GM10266 (cell line): ENCODE results near the gene ENTPD2.

ENCODE experiments used
- DNase-seq: peaks from one replicate; pipeline ENCODE4 v3.0.0; 2012; ENCODE audit errors: extremely low spot score
- CTCF ChIP-seq: IDR thresholded peaks from 2 replicates; pipeline ENCODE4 v1.5.1; 2012; ENCODE audit warnings: mild to moderate bottlenecking, low read depth; ENCODE audit not compliant: control insufficient read depth, insufficient read depth; ENCODE audit errors: missing control alignments

The ENTPD2 gene

GRCh38 chr9:137023583-137023991 lies 30.3 kb downstream of the ENTPD2 start:
- DNase-seq, result no peak
- no peak for TF ChIP-seq CTCF

DNA sequence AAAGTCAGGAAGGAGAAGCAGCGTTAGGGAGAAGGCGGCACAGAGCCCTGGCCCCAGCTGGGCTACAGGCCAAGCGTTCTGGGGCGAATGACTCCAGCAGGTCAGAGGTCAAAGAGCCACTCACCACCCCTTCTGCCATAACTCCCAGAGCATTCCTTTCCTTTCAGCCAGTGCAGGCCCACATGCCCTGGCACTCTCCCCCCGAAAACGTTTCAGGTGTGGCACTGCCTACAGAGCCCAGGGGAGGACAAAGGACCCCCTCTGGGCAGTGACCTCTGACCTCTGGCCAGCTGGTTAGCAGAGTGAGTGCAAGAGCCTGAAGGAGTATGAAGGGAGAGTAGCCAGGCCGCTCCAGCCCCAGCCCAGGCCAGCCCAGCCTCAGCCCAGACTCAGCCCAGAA lies 30.7 kb downstream of the ENTPD2 start:
- DNase-seq, result no peak
- TF ChIP-seq CTCF, result no peak

- no peak for TF ChIP-seq CTCF
- DNase-seq, result no peak
These were observed 31.2 kb downstream of the ENTPD2 start for GRCh38 chr9:137022662-137023008.

GRCh38 chr9:137021979-137022661 lies 31.7 kb downstream of the ENTPD2 start:
- peak; percentile 82 for DNase-seq

GRCh38 chr9:137021568-137021978 lies 32.3 kb downstream of the ENTPD2 start:
- TF ChIP-seq CTCF, result no peak
- no peak for DNase-seq

More at GRCh38 chr9:137021979-137022661, 31.7 kb downstream of the ENTPD2 start:
- no peak for TF ChIP-seq CTCF

DNA sequence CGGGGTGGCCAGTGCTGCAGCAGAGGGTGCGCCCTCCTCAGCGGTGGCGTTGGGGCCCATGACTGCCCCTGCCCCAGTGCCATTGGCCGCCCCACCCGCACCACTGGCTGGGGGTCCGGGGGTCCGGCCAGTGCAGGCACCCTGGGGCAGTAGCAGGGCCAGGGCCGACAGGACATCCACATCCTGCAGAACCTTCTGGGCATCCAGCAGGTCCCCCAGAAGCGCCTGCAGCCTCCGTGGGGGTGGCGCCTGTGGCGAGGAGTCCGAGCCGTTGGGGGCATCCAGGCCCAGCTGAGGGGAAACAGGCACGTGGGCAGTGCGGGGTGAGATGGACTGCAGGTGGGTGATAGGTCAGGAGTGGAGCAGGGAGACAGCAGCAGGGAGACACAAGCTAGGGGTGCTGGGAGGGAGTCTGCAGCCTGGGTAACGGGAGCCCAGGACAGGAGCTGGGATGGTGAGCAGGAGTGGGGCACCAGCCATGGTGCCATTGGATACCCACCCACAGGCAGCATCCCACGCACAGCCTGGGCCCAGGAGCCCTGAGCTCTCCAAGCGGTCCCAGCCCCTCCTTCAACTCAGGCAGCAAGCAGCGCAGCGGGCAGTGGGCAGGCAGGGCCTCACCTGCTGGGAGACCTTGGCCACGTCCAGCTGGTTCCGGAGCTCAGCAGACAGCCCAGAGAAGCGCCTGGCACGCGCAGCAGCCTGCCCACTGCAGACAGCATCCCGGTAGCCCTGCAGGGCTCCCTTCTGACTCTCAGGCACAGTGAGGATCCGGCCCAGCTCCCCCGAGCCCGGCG lies 32.9 kb downstream of the ENTPD2 start:
- no peak for DNase-seq

More for the DNA sequence above, 32.9 kb downstream of the ENTPD2 start:
- no peak for TF ChIP-seq CTCF
